Measurements from ENCODE around the gene ZNF684.
"Not testable (repeated sequence)": the region's sequence is repeated elsewhere in the genome, so short reads cannot be mapped to it uniquely, and the experiment has no call there.

DNA sequence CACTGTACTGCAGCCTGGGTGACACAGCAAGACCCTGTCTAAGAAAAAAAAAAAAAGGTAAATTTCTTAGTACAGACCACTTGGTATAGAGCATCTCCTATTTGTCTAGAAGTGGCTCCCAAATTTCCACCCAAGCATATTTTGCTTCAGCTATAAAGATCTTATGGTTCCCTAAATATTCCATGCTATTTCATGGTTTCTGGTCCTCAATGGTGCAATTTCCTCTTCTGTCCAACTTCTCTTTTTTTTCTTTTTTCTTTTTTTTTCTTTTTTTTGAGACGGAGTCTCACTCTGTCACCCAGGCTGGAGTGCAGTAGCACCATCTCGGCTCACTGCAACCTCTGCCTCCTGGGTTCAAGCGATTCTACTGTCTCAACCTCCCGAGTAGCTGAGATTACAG is 28.8 kb upstream of the ZNF684 start:
- TF ChIP-seq, protein P1, sequence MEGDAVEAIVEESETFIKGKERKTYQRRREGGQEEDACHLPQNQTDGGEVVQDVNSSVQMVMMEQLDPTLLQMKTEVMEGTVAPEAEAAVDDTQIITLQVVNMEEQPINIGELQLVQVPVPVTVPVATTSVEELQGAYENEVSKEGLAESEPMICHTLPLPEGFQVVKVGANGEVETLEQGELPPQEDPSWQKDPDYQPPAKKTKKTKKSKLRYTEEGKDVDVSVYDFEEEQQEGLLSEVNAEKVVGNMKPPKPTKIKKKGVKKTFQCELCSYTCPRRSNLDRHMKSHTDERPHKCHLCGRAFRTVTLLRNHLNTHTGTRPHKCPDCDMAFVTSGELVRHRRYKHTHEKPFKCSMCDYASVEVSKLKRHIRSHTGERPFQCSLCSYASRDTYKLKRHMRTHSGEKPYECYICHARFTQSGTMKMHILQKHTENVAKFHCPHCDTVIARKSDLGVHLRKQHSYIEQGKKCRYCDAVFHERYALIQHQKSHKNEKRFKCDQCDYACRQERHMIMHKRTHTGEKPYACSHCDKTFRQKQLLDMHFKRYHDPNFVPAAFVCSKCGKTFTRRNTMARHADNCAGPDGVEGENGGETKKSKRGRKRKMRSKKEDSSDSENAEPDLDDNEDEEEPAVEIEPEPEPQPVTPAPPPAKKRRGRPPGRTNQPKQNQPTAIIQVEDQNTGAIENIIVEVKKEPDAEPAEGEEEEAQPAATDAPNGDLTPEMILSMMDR (IDR thresholded peaks at IDR 0.05): not testable (repeated sequence)
- not testable (repeated sequence) for TF ChIP-seq POLR2A (IDR thresholded peaks at IDR 0.05)
